SK-N-MC (cell line): ENCODE data around the gene CELSR1.

Source experiments
- DNase-seq: peaks from one replicate; pipeline ENCODE4 v3.0.0-alpha.2; 2011; ENCODE audit warnings: low read depth, low spot score
- H3K27ac ChIP-seq: fragments of 200-600 bp; sonication (generic); 2 replicates; pipeline ENCODE4 v1.5.1; 2016; ENCODE audit warnings: mixed run types
- H3K36me3 ChIP-seq: fragments of 200-600 bp; sonication (generic); 2 replicates; pipeline ENCODE4 v1.6.1; 2017; ENCODE audit warnings: antibody characterized with exemption, low read length, mixed read lengths; ENCODE audit not compliant: insufficient read depth
- H3K4me3 ChIP-seq: fragments of 200-600 bp; sonication (generic); 2 replicates; pipeline ENCODE4 v1.5.1; 2016
- H3K9ac ChIP-seq: fragments of 200-600 bp; sonication (generic); 2 replicates; pipeline ENCODE4 v1.8.0; 2017; ENCODE audit warnings: mixed run types, mixed read lengths; ENCODE audit not compliant: insufficient read length
- H3K9me3 ChIP-seq: fragments of 200-600 bp; sonication (generic); 2 replicates; pipeline ENCODE4 v1.6.1; 2017; ENCODE audit warnings: low read depth, mild to moderate bottlenecking, antibody characterized with exemption, low read length, moderate library complexity, mixed read lengths
- EZH2 ChIP-seq: fragments of 200-600 bp; sonication (generic); IDR thresholded peaks from one replicate; pipeline ENCODE4 v1.6.1; 2017; ENCODE audit warnings: antibody characterized with exemption
- FOXP2 ChIP-seq: optimal IDR thresholded peaks from 2 replicates; pipeline ENCODE3; 2011; ENCODE audit warnings: mild to moderate bottlenecking, moderate library complexity; ENCODE audit not compliant: insufficient read depth; ENCODE audit errors: extremely low read length, control extremely low read depth
- POLR2AphosphoS5 ChIP-seq: IDR thresholded peaks from 2 replicates; pipeline ENCODE4 v1.6.1; 2012; ENCODE audit warnings: mild to moderate bottlenecking, low read depth, low read length, borderline replicate concordance

The CELSR1 gene

GRCh38 chr22:46563381-46564083 is 26.1 kb upstream of the CELSR1 start:
- no peak overlapping the region for H3K27ac ChIP-seq
- no peaks in the 10 kb centered on the region for H3K9me3 ChIP-seq
- no peaks in the 10 kb centered on the region for H3K36me3 ChIP-seq
- no peak overlapping the region for H3K9ac ChIP-seq
- DNase-seq = no peak
- TF ChIP-seq POLR2AphosphoS5 (no peak), FOXP2 (no peak), EZH2 (no peak)
- H3K4me3 ChIP-seq = no peak overlapping the region

- Histone ChIP-seq H3K4me3 (peak overlapping the region; percentile 39; the same call in 1 of the 2 replicates), H3K27ac (no peak overlapping the region), H3K36me3 (no peaks in the 10 kb centered on the region), H3K9ac (no peak overlapping the region), H3K9me3 (no peaks in the 10 kb centered on the region)
- TF ChIP-seq POLR2AphosphoS5 (no peak), EZH2 (no peak), FOXP2 (no peak)
- no peak for DNase-seq
These were observed 24.1 kb upstream of the CELSR1 start for GRCh38 chr22:46561435-46561905.

- Histone ChIP-seq H3K9me3 (no peaks in the 10 kb centered on the region), H3K36me3 (no peaks in the 10 kb centered on the region), H3K4me3 (no peak overlapping the region), H3K27ac (no peak overlapping the region), H3K9ac (no peak overlapping the region)
- DNase-seq = no peak
- TF ChIP-seq EZH2 (no peak), FOXP2 (no peak), POLR2AphosphoS5 (no peak)
These were observed 23.4 kb upstream of the CELSR1 start for GRCh38 chr22:46560696-46561295.

GRCh38 chr22:46557736-46558480 is 20.5 kb upstream of the CELSR1 start:
- no peak overlapping the region for H3K4me3 ChIP-seq
- no peak for TF ChIP-seq POLR2AphosphoS5
- TF ChIP-seq FOXP2 = no peak
- no peak for TF ChIP-seq EZH2
- no peak overlapping the region for H3K9ac ChIP-seq
- DNase-seq = no peak
- H3K9me3 ChIP-seq = no peaks in the 10 kb centered on the region
- no peak overlapping the region for H3K27ac ChIP-seq
- no peaks in the 10 kb centered on the region for H3K36me3 ChIP-seq

- H3K9me3 ChIP-seq = no peaks in the 10 kb centered on the region
- TF ChIP-seq FOXP2 = no peak
- no peak for TF ChIP-seq POLR2AphosphoS5
- no peak for TF ChIP-seq EZH2
- DNase-seq = no peak
- H3K9ac ChIP-seq = no peak overlapping the region
- H3K27ac ChIP-seq = no peak overlapping the region
- H3K36me3 ChIP-seq = no peaks in the 10 kb centered on the region
- no peak overlapping the region for H3K4me3 ChIP-seq
These were observed 19.4 kb upstream of the CELSR1 start for GRCh38 chr22:46556775-46557174.

- Histone ChIP-seq H3K27ac (no peak overlapping the region), H3K9me3 (no peaks in the 10 kb centered on the region), H3K4me3 (no peak overlapping the region), H3K9ac (no peak overlapping the region), H3K36me3 (no peaks in the 10 kb centered on the region)
- no peak for TF ChIP-seq POLR2AphosphoS5
- TF ChIP-seq FOXP2 = no peak
- TF ChIP-seq EZH2 = no peak
- no peak for DNase-seq
These were observed 15.8 kb upstream of the CELSR1 start for GRCh38 chr22:46553189-46553588.

- H3K9me3 ChIP-seq = no peaks in the 10 kb centered on the region
- DNase-seq = no peak
- no peak overlapping the region for H3K27ac ChIP-seq
- H3K4me3 ChIP-seq = no peak overlapping the region
- no peaks in the 10 kb centered on the region for H3K36me3 ChIP-seq
- TF ChIP-seq EZH2 = no peak
- TF ChIP-seq FOXP2 = no peak
- no peak for TF ChIP-seq POLR2AphosphoS5
- no peak overlapping the region for H3K9ac ChIP-seq
These were observed 14.6 kb upstream of the CELSR1 start for GRCh38 chr22:46551996-46552395.

GRCh38 chr22:46551321-46551720 is 13.9 kb upstream of the CELSR1 start:
- DNase-seq = no peak
- Histone ChIP-seq H3K9me3 (no peaks in the 10 kb centered on the region), H3K36me3 (no peaks in the 10 kb centered on the region), H3K9ac (no peak overlapping the region), H3K4me3 (no peak overlapping the region), H3K27ac (no peak overlapping the region)
- TF ChIP-seq FOXP2 (no peak), EZH2 (no peak), POLR2AphosphoS5 (no peak)
